A549 treated with Hydrocortisone at 1 μM for 4 hours (cell line): ENCODE results near the gene PAQR5. TPM values are rescaled to one million over a fixed set of nuclear protein-coding genes. Genes with fewer than 3 reads are reported as not detected.

Source experiments
- total RNA-seq: library from RNA; stranded (reverse); fragments of 200-300 nt; extraction: Qiagen RNA extraction; gene quantifications from 5 replicates; pipeline ENCODE4 v1.2.3, GENCODE V29; 2022

The PAQR5 gene
- 81.6 to 103 TPM (median 94.1 TPM) in 5 replicates for total RNA-seq

GRCh38 chr15:69298697-69299441 is at the start of gene PAQR5:
PAQR5 (plus strand) TSS chr15:69298912; CDS start chr15:69360081, 61,169 bp downstream.

GRCh38 chr15:69413822-69414700 is 115.3 kb downstream of the PAQR5 start, which contains the start of gene KIF23:
KIF23 (plus strand) TSS chr15:69414349; CDS start chr15:69414466, 117 bp downstream.

GRCh38 chr15:69452692-69453521 is 154.2 kb downstream of the PAQR5 start, which contains the start of gene RPLP1:
RPLP1 (plus strand) TSS chr15:69452818; CDS start chr15:69452949, 131 bp downstream.

Other genes with a start within 250 kb of the PAQR5 start
- gene GLCE, start 138.3 kb upstream of the PAQR5 start, total RNA-seq, result 13.9 to 19.5 TPM (median 16.2 TPM) in 5 replicates
- gene KIF23, start 115.4 kb downstream of the PAQR5 start, total RNA-seq, result 70.6 to 103 TPM (median 79.7 TPM) in 5 replicates
- gene RPLP1, start 153.9 kb downstream of the PAQR5 start, total RNA-seq, result 2,588 to 4,394 TPM (median 3,861 TPM) in 5 replicates